Smooth muscle cell (in vitro differentiated cells): ENCODE measurements around the gene TAS1R1. TPM values are rescaled to one million over a fixed set of nuclear protein-coding genes. Genes with fewer than 3 reads are reported as not detected.
A peak's percentile ranks its signal among the peaks of the same experiment; 100 is the strongest.

ENCODE experiments used
- DNase-seq: peaks from one replicate; lab custom pipeline; 2025; ENCODE audit not compliant: unreplicated experiment; lab: John Stamatoyannopoulos, UW
- H2AFZ ChIP-seq: fragments of 200-600 bp; sonication (generic); 2 replicates; pipeline ENCODE4 v1.6.0; 2016; ENCODE audit warnings: antibody characterized with exemption, low read depth, mild to moderate bottlenecking
- H3F3A ChIP-seq: fragments of 200-600 bp; sonication (generic); 2 replicates; pipeline ENCODE4 v1.6.0; 2017; ENCODE audit warnings: antibody characterized with exemption, low read depth
- H3K27ac ChIP-seq: fragments of 200-600 bp; sonication (generic); 2 replicates; pipeline ENCODE4 v1.5.1; 2016; ENCODE audit warnings: low read depth, mild to moderate bottlenecking
- H3K27me3 ChIP-seq: fragments of 200-600 bp; sonication (generic); 2 replicates; pipeline ENCODE4 v1.6.1; 2016; ENCODE audit warnings: low read depth, mild to moderate bottlenecking
- H3K36me3 ChIP-seq: fragments of 200-600 bp; sonication (generic); 2 replicates; pipeline ENCODE4 v1.5.1; 2016; ENCODE audit warnings: low read depth
- H3K4me1 ChIP-seq: fragments of 200-600 bp; sonication (generic); 2 replicates; pipeline ENCODE4 v1.5.1; 2016; ENCODE audit warnings: low read depth
- H3K4me2 ChIP-seq: fragments of 200-600 bp; sonication (generic); 2 replicates; pipeline ENCODE4 v1.6.0; 2016; ENCODE audit warnings: mild to moderate bottlenecking
- H3K4me3 ChIP-seq: fragments of 200-600 bp; sonication (generic); 2 replicates; pipeline ENCODE4 v1.5.1; 2016; ENCODE audit warnings: mild to moderate bottlenecking
- H3K79me2 ChIP-seq: fragments of 200-600 bp; sonication (generic); 2 replicates; pipeline ENCODE4 v1.6.0; 2016; ENCODE audit warnings: low read depth, mild to moderate bottlenecking
- H3K9ac ChIP-seq: fragments of 200-600 bp; sonication (generic); 2 replicates; pipeline ENCODE4 v1.6.0; 2016; ENCODE audit warnings: low read depth
- H3K9me3 ChIP-seq: fragments of 200-600 bp; sonication (generic); replicated peaks from 2 replicates; pipeline ENCODE4 v1.5.1; 2016; ENCODE audit warnings: low read depth
- H4K20me1 ChIP-seq: fragments of 200-600 bp; sonication (generic); 2 replicates; pipeline ENCODE4 v1.6.0; 2016; ENCODE audit warnings: low read depth
- CTCF ChIP-seq: fragments of 200-600 bp; sonication (generic); IDR thresholded peaks from 2 replicates; pipeline ENCODE4 v1.5.1; 2017; ENCODE audit warnings: borderline replicate concordance, mild to moderate bottlenecking, antibody characterized with exemption; ENCODE audit not compliant: insufficient read depth, poor library complexity, severe bottlenecking
- WGBS: methylation state at CpG from one replicate; pipeline ENCODE4 v1.1.7; 2016; ENCODE audit warnings: low lambda C conversion rate; 5-methylcytosine and 5-hydroxymethylcytosine counted together
- polyA plus RNA-seq: library from polyadenylated mRNA; unstranded; fragments of >200 nt; fragmentation: Nextera tagmentation; extraction: Ambion mirVana; gene quantifications from 2 replicates; pipeline ENCODE4 v1.2.1, GENCODE V29; 2016
- total RNA-seq: library from RNA; depleted of rRNA; stranded (reverse); fragments of >200 nt; gene quantifications from 2 replicates; pipeline ENCODE4 v1.2.3, GENCODE V29; 2014

Gene TAS1R1
- total and polyA plus RNA-seq, 2 experiments from 2014 or later = 0.27 TPM; not detected in 1

GRCh38 chr1:6511561-6512244 lies 43.4 kb upstream of the TAS1R1 start:
- Histone ChIP-seq H3K79me2 (no peaks in the 10 kb centered on the region), H3K27me3 (no peaks in the 10 kb centered on the region), H3K4me1 (no peaks in the 10 kb centered on the region), H3K36me3 (no peaks in the 10 kb centered on the region), H3K4me2 (no peak overlapping the region), H4K20me1 (no peaks in the 10 kb centered on the region), H3K9ac (no peak overlapping the region), H3F3A (peaks cover 3% of the 10 kb centered on the region), H3K27ac (no peak overlapping the region), H3K4me3 (no peak overlapping the region), H3K9me3 (no peaks in the 10 kb centered on the region), H2AFZ (no peak overlapping the region)
- WGBS = 90% methylated on average over 16 of the region's 16 CpGs
- DNase-seq = no peak
- no peak for TF ChIP-seq CTCF

- H3K9ac ChIP-seq = no peak overlapping the region
- no peaks in the 10 kb centered on the region for H4K20me1 ChIP-seq
- no peak overlapping the region for H2AFZ ChIP-seq
- no peak overlapping the region for H3K4me3 ChIP-seq
- no peak overlapping the region for H3K4me2 ChIP-seq
- TF ChIP-seq CTCF = no peak
- no peaks in the 10 kb centered on the region for H3K9me3 ChIP-seq
- H3F3A ChIP-seq = peaks cover 3% of the 10 kb centered on the region
- H3K27me3 ChIP-seq = no peaks in the 10 kb centered on the region
- H3K79me2 ChIP-seq = no peaks in the 10 kb centered on the region
- H3K27ac ChIP-seq = no peak overlapping the region
- 90% methylated on average over 19 of the region's 19 CpGs for WGBS
- DNase-seq = no peak
- H3K36me3 ChIP-seq = no peaks in the 10 kb centered on the region
- H3K4me1 ChIP-seq = no peaks in the 10 kb centered on the region
Measured at GRCh38 chr1:6512245-6512907, 42.7 kb upstream of the TAS1R1 start.

GRCh38 chr1:6512908-6513280 lies 42.2 kb upstream of the TAS1R1 start:
- WGBS = 84% methylated on average over 8 of the region's 8 CpGs
- no peak for TF ChIP-seq CTCF
- Histone ChIP-seq H3K27ac (no peak overlapping the region), H3K9me3 (no peaks in the 10 kb centered on the region), H3K36me3 (no peaks in the 10 kb centered on the region), H2AFZ (no peak overlapping the region), H3K27me3 (no peaks in the 10 kb centered on the region), H3K4me1 (no peaks in the 10 kb centered on the region), H3K79me2 (no peaks in the 10 kb centered on the region), H3K4me3 (no peak overlapping the region), H3F3A (peaks cover 3% of the 10 kb centered on the region), H3K9ac (no peak overlapping the region), H3K4me2 (no peak overlapping the region), H4K20me1 (no peaks in the 10 kb centered on the region)
- DNase-seq = no peak

GRCh38 chr1:6513320-6513801 lies 41.7 kb upstream of the TAS1R1 start:
- H3F3A ChIP-seq = peaks cover 3% of the 10 kb centered on the region
- no peak overlapping the region for H3K4me3 ChIP-seq
- no peaks in the 10 kb centered on the region for H3K9me3 ChIP-seq
- no peaks in the 10 kb centered on the region for H3K36me3 ChIP-seq
- no peak overlapping the region for H3K4me2 ChIP-seq
- WGBS = 61% methylated on average over 9 of the region's 9 CpGs
- no peaks in the 10 kb centered on the region for H3K79me2 ChIP-seq
- H3K27me3 ChIP-seq = no peaks in the 10 kb centered on the region
- no peaks in the 10 kb centered on the region for H3K4me1 ChIP-seq
- TF ChIP-seq CTCF = no peak
- no peak overlapping the region for H2AFZ ChIP-seq
- no peak overlapping the region for H3K9ac ChIP-seq
- H3K27ac ChIP-seq = peak overlapping the region; percentile 15
- no peaks in the 10 kb centered on the region for H4K20me1 ChIP-seq
- no peak for DNase-seq
